ENCODE results near the gene CCDC86.

The CCDC86 gene

DNA sequence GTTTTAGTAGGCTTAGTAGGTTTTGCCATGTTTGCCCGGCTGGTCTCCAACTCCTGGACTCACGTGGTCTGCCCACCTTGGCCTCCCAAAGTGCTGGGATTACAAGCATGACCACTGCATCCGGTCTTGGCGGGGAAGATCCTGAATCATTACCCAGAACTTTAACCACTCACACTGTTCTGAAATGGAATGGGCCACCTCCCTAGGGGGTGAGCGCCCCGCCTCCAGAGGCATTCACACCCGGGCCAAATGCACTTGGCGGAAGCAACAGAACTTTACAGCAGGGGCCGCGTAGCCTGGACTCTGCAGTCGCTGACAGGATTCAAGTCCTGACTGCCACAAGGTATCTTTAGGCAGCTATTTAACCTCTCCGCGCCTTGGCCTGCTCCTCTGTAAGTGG lies 5.4 kb downstream of the CCDC86 start:
- TF ChIP-seq, protein P1, sequence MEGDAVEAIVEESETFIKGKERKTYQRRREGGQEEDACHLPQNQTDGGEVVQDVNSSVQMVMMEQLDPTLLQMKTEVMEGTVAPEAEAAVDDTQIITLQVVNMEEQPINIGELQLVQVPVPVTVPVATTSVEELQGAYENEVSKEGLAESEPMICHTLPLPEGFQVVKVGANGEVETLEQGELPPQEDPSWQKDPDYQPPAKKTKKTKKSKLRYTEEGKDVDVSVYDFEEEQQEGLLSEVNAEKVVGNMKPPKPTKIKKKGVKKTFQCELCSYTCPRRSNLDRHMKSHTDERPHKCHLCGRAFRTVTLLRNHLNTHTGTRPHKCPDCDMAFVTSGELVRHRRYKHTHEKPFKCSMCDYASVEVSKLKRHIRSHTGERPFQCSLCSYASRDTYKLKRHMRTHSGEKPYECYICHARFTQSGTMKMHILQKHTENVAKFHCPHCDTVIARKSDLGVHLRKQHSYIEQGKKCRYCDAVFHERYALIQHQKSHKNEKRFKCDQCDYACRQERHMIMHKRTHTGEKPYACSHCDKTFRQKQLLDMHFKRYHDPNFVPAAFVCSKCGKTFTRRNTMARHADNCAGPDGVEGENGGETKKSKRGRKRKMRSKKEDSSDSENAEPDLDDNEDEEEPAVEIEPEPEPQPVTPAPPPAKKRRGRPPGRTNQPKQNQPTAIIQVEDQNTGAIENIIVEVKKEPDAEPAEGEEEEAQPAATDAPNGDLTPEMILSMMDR (IDR thresholded peaks at IDR 0.05; ENCODE audit: low read depth, low read length), result no peak
- TF ChIP-seq POLR2A (IDR thresholded peaks at IDR 0.05; ENCODE audit: extremely low read depth, insufficient read length) (no peak), MYC (IDR thresholded peaks at IDR 0.05; ENCODE audit: low read depth, low read length) (no peak)
- TF ChIP-seq, protein P2, sequence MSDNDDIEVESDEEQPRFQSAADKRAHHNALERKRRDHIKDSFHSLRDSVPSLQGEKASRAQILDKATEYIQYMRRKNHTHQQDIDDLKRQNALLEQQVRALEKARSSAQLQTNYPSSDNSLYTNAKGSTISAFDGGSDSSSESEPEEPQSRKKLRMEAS (IDR thresholded peaks at IDR 0.05; ENCODE audit: low read depth, low read length), result no peak
- no peak for DNase-seq (ENCODE audit: low read depth)
- H3K4me3 ChIP-seq (ENCODE audit: low read depth, low read length), result no peak overlapping the region

DNA sequence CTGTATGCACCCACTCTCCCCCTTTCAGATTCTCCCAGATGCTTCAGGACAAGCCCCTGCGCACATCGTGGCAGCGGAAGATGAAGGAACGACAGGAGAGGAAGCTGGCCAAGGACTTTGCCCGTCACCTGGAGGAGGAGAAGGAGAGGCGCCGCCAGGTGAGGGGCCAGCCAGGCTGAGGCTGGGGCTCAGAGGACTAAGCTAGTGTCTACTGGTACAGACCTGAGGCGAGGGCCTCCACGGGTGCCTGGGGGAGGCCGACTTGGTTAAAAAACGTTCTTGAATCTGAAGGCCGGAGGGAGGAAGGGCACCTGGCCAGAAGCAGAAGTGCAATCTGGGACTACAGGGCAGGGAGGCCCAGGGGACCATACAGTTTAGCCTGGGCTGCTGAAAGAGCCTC lies 6.0 kb downstream of the CCDC86 start:
- TF ChIP-seq, protein P1 (IDR thresholded peaks at IDR 0.05; ENCODE audit: low read depth, low read length), result no peak
- TF ChIP-seq POLR2A (IDR thresholded peaks at IDR 0.05; ENCODE audit: extremely low read depth, insufficient read length) (no peak), MYC (IDR thresholded peaks at IDR 0.05; ENCODE audit: low read depth, low read length) (no peak)
- TF ChIP-seq, protein P2 (IDR thresholded peaks at IDR 0.05; ENCODE audit: low read depth, low read length), result no peak
- H3K4me3 ChIP-seq (ENCODE audit: low read depth, low read length), result no peak overlapping the region
- DNase-seq (ENCODE audit: low read depth), result peak; percentile 77

- peak; percentile 91 for DNase-seq (ENCODE audit: low read depth)
- TF ChIP-seq, protein P2 (IDR thresholded peaks at IDR 0.05; ENCODE audit: low read depth, low read length), result peak; percentile 62; the same call in 1 of the 2 replicates
- TF ChIP-seq, protein P1 (IDR thresholded peaks at IDR 0.05; ENCODE audit: low read depth, low read length), result no peak
- H3K4me3 ChIP-seq (ENCODE audit: low read depth, low read length), result no peak overlapping the region
These were observed 6.8 kb downstream of the CCDC86 start for GRCh38 chr11:60848714-60849151.

DNA sequence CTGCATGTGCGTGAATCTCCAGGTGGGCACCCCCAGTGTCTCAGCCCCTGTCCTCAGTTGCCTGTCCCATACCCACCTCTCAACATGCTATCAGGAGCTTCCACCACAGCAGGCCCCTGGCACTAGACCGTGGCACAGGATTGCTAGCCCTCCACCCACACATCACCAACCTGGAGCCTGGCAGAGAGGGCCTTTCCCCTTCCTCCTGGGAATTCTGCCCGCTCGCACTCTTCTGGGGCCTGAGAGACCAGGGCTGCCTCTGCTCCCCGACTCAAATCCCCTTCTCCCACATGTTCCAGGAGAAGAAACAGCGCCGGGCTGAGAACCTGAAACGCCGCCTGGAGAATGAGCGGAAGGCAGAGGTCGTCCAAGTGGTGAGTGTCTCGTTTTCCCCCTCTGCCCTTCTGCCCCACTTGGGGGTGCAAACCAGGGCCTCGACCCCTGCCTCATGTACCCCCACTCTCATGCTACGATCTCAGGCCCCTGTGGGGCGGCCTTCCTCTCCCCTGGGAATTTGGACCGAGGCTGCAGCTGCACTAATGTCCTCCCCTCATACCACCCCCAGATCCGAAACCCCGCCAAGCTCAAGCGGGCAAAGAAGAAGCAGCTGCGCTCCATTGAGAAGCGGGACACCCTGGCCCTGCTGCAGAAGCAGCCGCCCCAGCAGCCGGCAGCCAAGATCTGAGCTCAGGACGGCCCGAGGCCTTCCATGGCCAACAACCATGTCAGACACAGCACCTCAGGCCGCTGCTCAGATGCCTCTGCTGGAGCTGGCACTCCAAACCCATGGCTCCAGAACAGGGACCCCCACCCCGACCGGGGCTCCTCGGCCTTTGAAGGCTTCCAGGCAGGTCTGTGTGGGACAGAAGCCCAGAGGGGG lies 8.0 kb downstream of the CCDC86 start:
- TF ChIP-seq, protein P2 (IDR thresholded peaks at IDR 0.05; ENCODE audit: low read depth, low read length), result no peak
- no peak for DNase-seq (ENCODE audit: low read depth)

DNA sequence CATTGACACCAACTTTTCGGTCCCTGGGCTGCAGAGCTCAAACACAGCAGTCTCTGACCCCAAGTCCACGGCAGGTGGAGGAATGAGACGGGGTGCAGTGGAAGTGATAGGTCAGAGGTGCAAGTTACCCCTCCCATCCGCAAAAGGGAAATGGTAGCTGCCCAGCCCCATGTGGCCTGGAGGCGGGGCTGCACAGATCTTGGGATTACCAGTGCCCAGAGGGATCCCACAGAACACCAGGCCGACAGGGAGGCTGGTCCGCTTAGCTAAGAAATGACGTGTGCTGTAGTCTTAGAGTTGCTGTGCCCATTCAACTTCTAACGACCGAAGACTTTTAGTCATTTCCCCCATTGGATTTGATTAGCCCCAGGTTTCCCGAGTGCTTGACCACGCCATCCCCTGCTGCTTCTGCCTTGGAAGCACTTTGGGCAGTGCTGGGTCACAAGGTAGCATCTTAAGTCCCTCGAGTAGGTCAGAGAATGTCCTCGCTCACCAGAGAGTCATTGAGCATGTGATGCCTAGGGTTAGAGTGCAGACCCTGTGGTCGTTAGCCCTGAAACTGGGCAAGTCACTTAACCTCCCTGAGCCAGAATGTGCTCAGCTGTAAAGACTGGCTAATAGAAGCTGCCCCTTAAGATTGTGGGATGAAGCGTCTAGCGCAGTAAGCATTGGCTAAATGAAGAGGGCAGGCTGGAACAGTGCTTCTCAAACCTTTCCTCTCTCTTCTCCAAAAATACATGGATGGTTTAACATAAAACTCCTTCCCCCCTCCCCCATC lies 9.6 kb downstream of the CCDC86 start:
- TF ChIP-seq, protein P1 (IDR thresholded peaks at IDR 0.05; ENCODE audit: low read depth, low read length), result no peak
- TF ChIP-seq POLR2A (IDR thresholded peaks at IDR 0.05; ENCODE audit: extremely low read depth, insufficient read length) (no peak), MYC (IDR thresholded peaks at IDR 0.05; ENCODE audit: low read depth, low read length) (no peak)
- TF ChIP-seq, protein P2 (IDR thresholded peaks at IDR 0.05; ENCODE audit: low read depth, low read length), result no peak
- no peak for DNase-seq (ENCODE audit: low read depth)
- H3K4me3 ChIP-seq (ENCODE audit: low read depth, low read length), result no peak overlapping the region

More for the DNA sequence above, 8.0 kb downstream of the CCDC86 start:
- no peak overlapping the region for H3K4me3 ChIP-seq (ENCODE audit: low read depth, low read length)
